Common myeloid progenitor, CD34-positive (primary cell): ENCODE results near the gene PDE2A.

ENCODE experiments used
- CTCF ChIA-PET: fragments of 350-600 bp; sonication (Branson Sonifier 250); formaldehyde crosslinking; loops from one replicate; lab custom pipeline; 2021; ENCODE audit warnings: antibody characterized with exemption; lab: Charles Lee
- POLR2A ChIA-PET: fragments of 350-600 bp; sonication (Branson Sonifier 250); formaldehyde crosslinking; loops from one replicate; lab custom pipeline; 2021; ENCODE audit warnings: antibody characterized with exemption; lab: Charles Lee
- DNase-seq, 3 donors: peaks; one replicate each; pipeline versions ENCODE4 v3.0.0 to v3.0.0-alpha.2; 2013
- H3K27ac ChIP-seq, 2 experiments: 1 replicate in 1 of 2; 2 replicates in 1 of 2; pipeline ENCODE4 v1.7.0; 2013; ENCODE audit warnings: inconsistent platforms in 2 of 2, low read length in 2 of 2, mild to moderate bottlenecking in 2 of 2, low read depth in 1 of 2, moderate library complexity in 1 of 2; ENCODE audit not compliant: severe bottlenecking in 2 of 2, insufficient read depth in 1 of 2, poor library complexity in 1 of 2
- H3K27me3 ChIP-seq, 5 experiments: replicated peaks in 2 of 5; 1 replicate in 3 of 5; 2 replicates in 2 of 5; pipeline versions ENCODE4 v1.6.1 to v1.7.0; 2013; ENCODE audit warnings: low read length in 4 of 5, mild to moderate bottlenecking in 2 of 5, moderate library complexity in 2 of 5, inconsistent platforms in 1 of 5; ENCODE audit not compliant: insufficient read depth in 5 of 5, control insufficient read depth in 4 of 5
- H3K36me3 ChIP-seq, 4 experiments: 1 replicate in 2 of 4; 2 replicates in 2 of 4; pipeline versions ENCODE4 v1.6.1 to v1.7.0; 2013; ENCODE audit warnings: low read length in 3 of 4, control low read depth in 1 of 4, mild to moderate bottlenecking in 1 of 4; ENCODE audit not compliant: control insufficient read depth in 4 of 4, insufficient read depth in 4 of 4
- H3K4me1 ChIP-seq, 4 experiments: 1 replicate in 3 of 4; 2 replicates in 1 of 4; pipeline versions ENCODE4 v1.6.1 to v1.7.1; 2013; ENCODE audit warnings: low read length in 3 of 4, mild to moderate bottlenecking in 3 of 4, control low read depth in 1 of 4, inconsistent platforms in 1 of 4, moderate library complexity in 1 of 4; ENCODE audit not compliant: control insufficient read depth in 4 of 4, insufficient read depth in 4 of 4; ENCODE audit errors: control extremely low read depth in 1 of 4
- H3K4me3 ChIP-seq, 7 experiments: 1 replicate in 4 of 7; 2 replicates in 3 of 7; pipeline versions ENCODE4 v1.5.1 to v1.7.0; 2013; ENCODE audit warnings: mild to moderate bottlenecking in 7 of 7, low read length in 6 of 7, moderate library complexity in 6 of 7, inconsistent platforms in 2 of 7, low read depth in 2 of 7, control low read depth in 1 of 7; ENCODE audit not compliant: insufficient read depth in 4 of 7, control insufficient read depth in 1 of 7; ENCODE audit errors: extremely low read depth in 1 of 7
- H3K9me3 ChIP-seq, 5 experiments: 1 replicate in 4 of 5; 2 replicates in 1 of 5; pipeline versions ENCODE4 v1.6.1 to v1.7.1; 2013; ENCODE audit warnings: low read length in 4 of 5, mild to moderate bottlenecking in 2 of 5, inconsistent platforms in 1 of 5, low read depth in 1 of 5, moderate library complexity in 1 of 5; ENCODE audit not compliant: control insufficient read depth in 4 of 5, insufficient read depth in 2 of 5; ENCODE audit errors: control extremely low read depth in 1 of 5
- WGBS: methylation state at CpG from one replicate; pipeline ENCODE4 v1.1.5; 2013; ENCODE audit not compliant: insufficient coverage; 5-methylcytosine and 5-hydroxymethylcytosine counted together

PDE2A gene

DNA sequence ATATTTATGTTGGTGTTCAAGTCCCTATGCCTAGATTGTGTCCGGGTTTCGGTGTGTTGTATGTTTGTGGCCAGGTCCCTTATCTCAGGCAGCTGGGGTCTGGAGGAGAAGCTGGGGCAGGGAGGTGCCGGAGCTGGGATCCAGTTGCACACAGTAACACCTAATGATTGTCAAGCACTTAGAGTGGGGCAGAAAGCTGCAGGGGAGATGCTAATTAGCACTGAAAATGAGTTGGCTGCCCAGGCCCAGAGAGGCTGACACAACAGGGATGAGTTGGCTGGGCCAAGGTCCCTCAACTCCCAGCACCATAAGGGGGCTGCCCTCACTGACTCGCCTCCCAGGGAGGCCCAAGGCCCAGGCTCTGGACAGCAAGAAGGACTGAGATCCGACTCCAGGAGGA is 12.2 kb downstream of the PDE2A start:
- Histone ChIP-seq H3K36me3 (no peaks in the 10 kb centered on the region), H3K4me1 (no peaks in the 10 kb centered on the region), H3K4me3 (no peak overlapping the region), H3K9me3 (peaks cover 0 to under 1% (median 0%) of the 10 kb centered on the region in 5 experiments), H3K27ac (no peak overlapping the region), H3K27me3 (peaks cover 0 to 9% (median 0%) of the 10 kb centered on the region in 5 experiments)
- ChIA-PET POLR2A (no interaction called here), CTCF (no interaction called here)
- WGBS: 92% methylated on average over 5 of the region's 5 CpGs
- DNase-seq: no peak

- no peaks in the 10 kb centered on the region for H3K36me3 ChIP-seq
- no peaks in the 10 kb centered on the region for H3K4me1 ChIP-seq
- ChIA-PET CTCF (no interaction called here), POLR2A (no interaction called here)
- peaks cover 0 to 9% (median 0%) of the 10 kb centered on the region in 5 experiments for H3K27me3 ChIP-seq
- no peaks in the 10 kb centered on the region for H3K9me3 ChIP-seq
- no peak overlapping the region for H3K27ac ChIP-seq
- DNase-seq: no peak
- 96% methylated on average over 8 of the region's 9 CpGs for WGBS
- no peak overlapping the region for H3K4me3 ChIP-seq
Observed at GRCh38 chr11:72661486-72661885, 12.7 kb downstream of the PDE2A start.

GRCh38 chr11:72658989-72659640 is 15.1 kb downstream of the PDE2A start:
- Histone ChIP-seq H3K4me1 (no peaks in the 10 kb centered on the region), H3K27me3 (peaks cover 0 to 5% (median 0%) of the 10 kb centered on the region in 5 experiments), H3K36me3 (no peaks in the 10 kb centered on the region), H3K4me3 (no peak overlapping the region), H3K27ac (no peak overlapping the region), H3K9me3 (no peaks in the 10 kb centered on the region)
- DNase-seq: no peak
- POLR2A ChIA-PET: no interaction called here
- CTCF ChIA-PET: interaction anchor here (1.2 to 1.4 kb wide), 2 partner anchors 9 to 25 kb away, joined by 3 to 4 read pairs; no protein-coding TSS in a partner anchor
- 98% methylated on average over 5 of the region's 9 CpGs for WGBS

- no peak overlapping the region for H3K4me3 ChIP-seq
- no peaks in the 10 kb centered on the region for H3K9me3 ChIP-seq
- DNase-seq: no peak
- ChIA-PET POLR2A (no interaction called here), CTCF (interaction anchor here (1.2 kb wide), 1 partner anchor 26 kb away, joined by 4 read pairs; no protein-coding TSS in a partner anchor)
- no CpG with 5 or more reads among the region's 6 CpGs for WGBS
- no peak overlapping the region for H3K27ac ChIP-seq
- peaks cover 0 to 5% (median 0%) of the 10 kb centered on the region in 5 experiments for H3K27me3 ChIP-seq
- H3K4me1 ChIP-seq: no peaks in the 10 kb centered on the region
- H3K36me3 ChIP-seq: no peaks in the 10 kb centered on the region
Observed at GRCh38 chr11:72657411-72658100, 16.7 kb downstream of the PDE2A start.

- Histone ChIP-seq H3K4me3 (no peak overlapping the region), H3K9me3 (no peaks in the 10 kb centered on the region), H3K36me3 (no peaks in the 10 kb centered on the region), H3K27ac (no peak overlapping the region), H3K27me3 (peaks cover 0 to 5% (median 0%) of the 10 kb centered on the region in 5 experiments), H3K4me1 (no peaks in the 10 kb centered on the region)
- DNase-seq: no peak
- 89% methylated on average over 10 of the region's 11 CpGs for WGBS
- ChIA-PET POLR2A (no interaction called here), CTCF (interaction anchor here (1.0 to 1.4 kb wide), 3 partner anchors 12 to 65 kb away, joined by 3 to 5 read pairs (median 3); no protein-coding TSS in a partner anchor)
Observed at GRCh38 chr11:72655896-72656464, 18.2 kb downstream of the PDE2A start.

GRCh38 chr11:72655014-72655413 is 19.2 kb downstream of the PDE2A start:
- no peak overlapping the region for H3K4me3 ChIP-seq
- POLR2A ChIA-PET: no interaction called here
- H3K4me1 ChIP-seq: no peaks in the 10 kb centered on the region
- no peak overlapping the region for H3K27ac ChIP-seq
- no peak for DNase-seq
- CTCF ChIA-PET: interaction anchor here (1.2 to 1.4 kb wide), 2 partner anchors 20 to 29 kb away, joined by 3 to 5 read pairs; no protein-coding TSS in a partner anchor
- H3K9me3 ChIP-seq: no peaks in the 10 kb centered on the region
- H3K27me3 ChIP-seq: peaks cover 0 to 5% (median 0%) of the 10 kb centered on the region in 5 experiments
- no peaks in the 10 kb centered on the region for H3K36me3 ChIP-seq
- WGBS: 75% methylated on average over 6 of the region's 8 CpGs
